Fibroblast of lung (primary cell): ENCODE results near the gene SLC22A17.
"Not testable (repeated sequence)": the region's sequence is repeated elsewhere in the genome, so short reads cannot be mapped to it uniquely, and the experiment has no call there.

Experiments
- EZH2 ChIP-seq: IDR thresholded peaks from 2 replicates; pipeline ENCODE4 v1.5.1; 2012; ENCODE audit warnings: low read length, control low read depth, mild to moderate bottlenecking; ENCODE audit errors: missing control alignments
- TF ChIP-seq, protein P1 (sequence below), 2 donors: IDR thresholded peaks in 1 of 2; conservative IDR thresholded peaks in 1 of 2; 1 replicate in 1 of 2; 2 replicates in 1 of 2; pipeline ENCODE4 v1.5.1; 2011 to 2012; ENCODE audit warnings: low read length in 2 of 2, control low read depth in 1 of 2, inconsistent platforms in 1 of 2, low read depth in 1 of 2, mild to moderate bottlenecking in 1 of 2

DNA sequence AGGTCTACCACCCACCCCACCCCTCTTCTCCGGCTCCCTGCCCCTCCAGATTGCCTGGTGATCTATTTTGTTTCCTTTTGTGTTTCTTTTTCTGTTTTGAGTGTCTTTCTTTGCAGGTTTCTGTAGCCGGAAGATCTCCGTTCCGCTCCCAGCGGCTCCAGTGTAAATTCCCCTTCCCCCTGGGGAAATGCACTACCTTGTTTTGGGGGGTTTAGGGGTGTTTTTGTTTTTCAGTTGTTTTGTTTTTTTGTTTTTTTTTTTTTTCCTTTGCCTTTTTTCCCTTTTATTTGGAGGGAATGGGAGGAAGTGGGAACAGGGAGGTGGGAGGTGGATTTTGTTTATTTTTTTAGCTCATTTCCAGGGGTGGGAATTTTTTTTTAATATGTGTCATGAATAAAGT is 26.9 kb downstream of the SLC22A17 start:
- TF ChIP-seq, protein P1, sequence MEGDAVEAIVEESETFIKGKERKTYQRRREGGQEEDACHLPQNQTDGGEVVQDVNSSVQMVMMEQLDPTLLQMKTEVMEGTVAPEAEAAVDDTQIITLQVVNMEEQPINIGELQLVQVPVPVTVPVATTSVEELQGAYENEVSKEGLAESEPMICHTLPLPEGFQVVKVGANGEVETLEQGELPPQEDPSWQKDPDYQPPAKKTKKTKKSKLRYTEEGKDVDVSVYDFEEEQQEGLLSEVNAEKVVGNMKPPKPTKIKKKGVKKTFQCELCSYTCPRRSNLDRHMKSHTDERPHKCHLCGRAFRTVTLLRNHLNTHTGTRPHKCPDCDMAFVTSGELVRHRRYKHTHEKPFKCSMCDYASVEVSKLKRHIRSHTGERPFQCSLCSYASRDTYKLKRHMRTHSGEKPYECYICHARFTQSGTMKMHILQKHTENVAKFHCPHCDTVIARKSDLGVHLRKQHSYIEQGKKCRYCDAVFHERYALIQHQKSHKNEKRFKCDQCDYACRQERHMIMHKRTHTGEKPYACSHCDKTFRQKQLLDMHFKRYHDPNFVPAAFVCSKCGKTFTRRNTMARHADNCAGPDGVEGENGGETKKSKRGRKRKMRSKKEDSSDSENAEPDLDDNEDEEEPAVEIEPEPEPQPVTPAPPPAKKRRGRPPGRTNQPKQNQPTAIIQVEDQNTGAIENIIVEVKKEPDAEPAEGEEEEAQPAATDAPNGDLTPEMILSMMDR (conservative IDR thresholded peaks at IDR 0.05 in 1 of 2, IDR thresholded peaks at IDR 0.05 in 1 of 2; ENCODE audit: low read depth in 1 of 2, low read length in 2 of 2), result not testable (repeated sequence)
- TF ChIP-seq EZH2, result not testable (repeated sequence)
